HAP-1 (cell line): Measurements from ENCODE around the gene GAS7.

Source experiments
- DNase-seq, 2 experiments: peaks; one replicate each; pipeline ENCODE4 v3.0.0-alpha.2; 2016 to 2020; ENCODE audit warnings: low spot score in 2 of 2
- H3K27me3 ChIP-seq: fragments of 250-450 bp; sonication (Bioruptor Pico); 2 replicates; pipeline ENCODE4 v1.5.1; 2020; ENCODE audit warnings: low read depth, mild to moderate bottlenecking, moderate library complexity
- H3K36me3 ChIP-seq: fragments of 250-450 bp; sonication (Bioruptor Pico); replicated peaks from 2 replicates; pipeline ENCODE4 v1.5.1; 2020; ENCODE audit warnings: mild to moderate bottlenecking
- H3K4me1 ChIP-seq: fragments of 250-450 bp; sonication (Bioruptor Pico); 2 replicates; pipeline ENCODE4 v1.5.1; 2020; ENCODE audit warnings: mild to moderate bottlenecking
- H3K4me3 ChIP-seq: fragments of 250-450 bp; sonication (Bioruptor Pico); 2 replicates; pipeline ENCODE4 v1.5.1; 2020; ENCODE audit warnings: mild to moderate bottlenecking, moderate library complexity
- H3K9me3 ChIP-seq: fragments of 250-450 bp; sonication (Bioruptor Pico); 2 replicates; pipeline ENCODE4 v1.5.1; 2020; ENCODE audit warnings: mild to moderate bottlenecking, moderate library complexity
- in situ Hi-C: fragments of 300-500 bp; cut with MboI; formaldehyde crosslinking; loops from 3 replicates; pipeline ENCODE4 v1.14.3; 2020; ENCODE audit warnings: low sequenced_read_pairs, inconsistent platforms, mixed read lengths

Gene GAS7

GRCh38 chr17:10034719-10035475 is 163.5 kb downstream of the GAS7 start:
- H3K4me1 ChIP-seq: no peaks in the 10 kb centered on the region
- no peaks in the 10 kb centered on the region for H3K36me3 ChIP-seq
- in situ Hi-C loops: no loop called here
- no peak overlapping the region for H3K4me3 ChIP-seq
- H3K27me3 ChIP-seq: no peaks in the 10 kb centered on the region
- no peak for DNase-seq
- H3K9me3 ChIP-seq: no peaks in the 10 kb centered on the region

GRCh38 chr17:10033959-10034358 is 164.4 kb downstream of the GAS7 start:
- Histone ChIP-seq H3K4me3 (no peak overlapping the region), H3K27me3 (no peaks in the 10 kb centered on the region), H3K4me1 (no peaks in the 10 kb centered on the region), H3K9me3 (no peaks in the 10 kb centered on the region), H3K36me3 (no peaks in the 10 kb centered on the region)
- DNase-seq: no peak
- in situ Hi-C loops: no loop called here

- in situ Hi-C loops: no loop called here
- Histone ChIP-seq H3K4me3 (no peak overlapping the region), H3K27me3 (no peaks in the 10 kb centered on the region), H3K4me1 (no peaks in the 10 kb centered on the region), H3K36me3 (no peaks in the 10 kb centered on the region), H3K9me3 (no peaks in the 10 kb centered on the region)
- DNase-seq: no peak
Measured at GRCh38 chr17:10033449-10033848, 165.0 kb downstream of the GAS7 start.

- Histone ChIP-seq H3K36me3 (no peaks in the 10 kb centered on the region), H3K4me1 (no peaks in the 10 kb centered on the region), H3K4me3 (no peak overlapping the region), H3K27me3 (no peaks in the 10 kb centered on the region), H3K9me3 (no peaks in the 10 kb centered on the region)
- DNase-seq: no peak
- in situ Hi-C loops: no loop called here
Measured at GRCh38 chr17:10032118-10032852, 166.1 kb downstream of the GAS7 start.

GRCh38 chr17:10031606-10032005 is 166.8 kb downstream of the GAS7 start:
- no peak for DNase-seq
- Histone ChIP-seq H3K27me3 (no peaks in the 10 kb centered on the region), H3K4me3 (no peak overlapping the region), H3K4me1 (no peaks in the 10 kb centered on the region), H3K36me3 (no peaks in the 10 kb centered on the region), H3K9me3 (no peaks in the 10 kb centered on the region)
- in situ Hi-C loops: no loop called here

GRCh38 chr17:10031127-10031526 is 167.3 kb downstream of the GAS7 start:
- Histone ChIP-seq H3K4me1 (no peaks in the 10 kb centered on the region), H3K27me3 (no peaks in the 10 kb centered on the region), H3K36me3 (no peaks in the 10 kb centered on the region), H3K9me3 (no peaks in the 10 kb centered on the region), H3K4me3 (no peak overlapping the region)
- DNase-seq: no peak
- in situ Hi-C loops: no loop called here

- in situ Hi-C loops: no loop called here
Measured at GRCh38 chr17:10029129-10029528, 169.3 kb downstream of the GAS7 start.

GRCh38 chr17:10025976-10026901 is 172.2 kb downstream of the GAS7 start:
- no peaks in the 10 kb centered on the region for H3K36me3 ChIP-seq
- in situ Hi-C loops: no loop called here
- H3K4me1 ChIP-seq: no peaks in the 10 kb centered on the region
- H3K4me3 ChIP-seq: no peak overlapping the region
- H3K27me3 ChIP-seq: no peaks in the 10 kb centered on the region
- no peaks in the 10 kb centered on the region; the same call in 1 of the 2 replicates for H3K9me3 ChIP-seq
- no peak for DNase-seq

More at GRCh38 chr17:10029129-10029528, 169.3 kb downstream of the GAS7 start:
- no peaks in the 10 kb centered on the region for H3K36me3 ChIP-seq
- no peak for DNase-seq
- no peak overlapping the region for H3K4me3 ChIP-seq
- H3K27me3 ChIP-seq: no peaks in the 10 kb centered on the region
- H3K9me3 ChIP-seq: no peaks in the 10 kb centered on the region
- no peaks in the 10 kb centered on the region for H3K4me1 ChIP-seq

GRCh38 chr17:10025224-10025623 is 173.2 kb downstream of the GAS7 start:
- Histone ChIP-seq H3K9me3 (no peaks in the 10 kb centered on the region; the same call in 1 of the 2 replicates), H3K36me3 (no peaks in the 10 kb centered on the region), H3K27me3 (no peaks in the 10 kb centered on the region), H3K4me3 (no peak overlapping the region), H3K4me1 (no peaks in the 10 kb centered on the region)
- DNase-seq: no peak
- in situ Hi-C loops: no loop called here

- Histone ChIP-seq H3K9me3 (peaks cover 3% of the 10 kb centered on the region; the same call in 1 of the 2 replicates), H3K4me3 (no peak overlapping the region), H3K36me3 (no peaks in the 10 kb centered on the region), H3K27me3 (no peaks in the 10 kb centered on the region), H3K4me1 (no peaks in the 10 kb centered on the region)
- in situ Hi-C loops: loop anchor here (25.0 kb wide), 1 partner anchor 110 kb away; the partner anchor contains the start of gene RCVRN
- DNase-seq: no peak
Measured at GRCh38 chr17:10022416-10022815, 176.0 kb downstream of the GAS7 start.

GRCh38 chr17:10021272-10021984 is 177.0 kb downstream of the GAS7 start:
- Histone ChIP-seq H3K27me3 (no peaks in the 10 kb centered on the region), H3K4me3 (no peak overlapping the region), H3K9me3 (peaks cover 3% of the 10 kb centered on the region; the same call in 1 of the 2 replicates), H3K4me1 (no peaks in the 10 kb centered on the region), H3K36me3 (no peaks in the 10 kb centered on the region)
- no peak for DNase-seq
- in situ Hi-C loops: loop anchor here (25.0 kb wide), 1 partner anchor 109 kb away; the partner anchor contains the start of gene RCVRN

GRCh38 chr17:10019941-10020451 is 178.4 kb downstream of the GAS7 start:
- in situ Hi-C loops: loop anchor here (25.0 kb wide), 1 partner anchor 108 kb away; the partner anchor contains the start of gene RCVRN
- H3K27me3 ChIP-seq: no peaks in the 10 kb centered on the region
- no peaks in the 10 kb centered on the region for H3K4me1 ChIP-seq
- H3K4me3 ChIP-seq: no peak overlapping the region
- peaks cover 3% of the 10 kb centered on the region; the same call in 1 of the 2 replicates for H3K9me3 ChIP-seq
- H3K36me3 ChIP-seq: no peaks in the 10 kb centered on the region
- no peak for DNase-seq
